Measurements from ENCODE around the gene POLR3GL. TPM values are rescaled to one million over a fixed set of nuclear protein-coding genes. Genes with fewer than 3 reads are reported as not detected.

POLR3GL gene
- total and polyA plus RNA-seq, 10 of the 15 experiments (the other 5 are each of a cell fraction or from before 2014, with no cell fraction given), result 12.8 to 47.0 (median 26.6) TPM

DNA sequence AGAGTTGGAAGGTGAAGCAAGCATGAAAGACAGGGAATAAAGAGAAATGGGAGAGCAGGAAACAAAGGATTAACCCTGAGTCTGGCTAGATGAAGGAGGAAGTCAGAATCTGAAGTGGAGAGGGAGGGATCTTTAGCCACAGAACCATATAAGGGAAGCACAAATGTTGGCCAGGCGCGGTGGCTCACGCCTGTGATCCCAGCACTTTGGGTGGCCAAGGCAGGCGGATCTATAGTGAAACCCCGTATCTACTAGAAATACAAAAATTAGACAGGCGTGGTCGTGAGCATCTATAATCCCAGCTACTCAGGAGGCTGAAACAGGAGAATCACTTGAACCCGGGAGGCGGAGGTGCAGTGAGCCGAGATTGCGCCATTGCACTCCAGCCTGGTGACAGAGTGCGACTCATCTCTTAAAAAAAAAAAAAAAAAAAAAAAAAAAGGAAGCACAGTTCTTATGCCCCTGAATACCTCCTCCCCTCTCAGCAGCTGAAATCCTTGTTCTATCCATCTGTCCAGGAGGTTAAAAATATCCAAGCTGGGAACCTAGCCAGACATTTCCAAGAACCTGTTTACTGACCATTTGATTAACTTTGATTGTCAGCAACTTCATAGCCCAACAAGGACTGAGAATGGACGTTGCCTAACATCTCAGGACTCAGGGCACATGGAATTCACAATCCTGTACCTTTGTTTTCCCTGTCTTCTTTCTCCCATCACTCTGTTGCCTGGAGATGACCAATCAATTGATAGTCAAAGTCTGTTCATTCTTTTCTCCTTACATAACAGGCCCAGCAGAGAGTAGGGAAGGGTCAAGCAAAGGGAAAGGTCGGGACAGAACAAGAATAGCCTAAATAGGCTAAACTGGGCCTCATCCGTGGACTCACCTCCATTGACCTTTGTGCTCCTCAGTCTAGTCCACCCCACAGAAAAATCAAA lies 21.3 kb downstream of the POLR3GL start:
- Histone ChIP-seq H3K4me2 (ENCODE audit: control insufficient read depth, insufficient read depth) (no peak overlapping the region), H3K27ac (ENCODE audit: control insufficient read depth, insufficient read depth) (peak overlapping the region; percentile 14; the same call in 1 of the 2 replicates), H4K20me1 (ENCODE audit: control insufficient read depth, insufficient read depth) (no peaks in the 10 kb centered on the region), H3K9ac (ENCODE audit: control insufficient read depth, insufficient read depth, low read length) (no peak overlapping the region), H3K36me3 (ENCODE audit: control insufficient read depth in 2 of 2, insufficient read depth in 2 of 2, low read length in 1 of 2) (no peaks in the 10 kb centered on the region), H3K4me1 (ENCODE audit: control insufficient read depth, insufficient read depth, low read length) (peaks cover 23% of the 10 kb centered on the region), H3K9me3 (replicated peaks; ENCODE audit: control insufficient read depth, insufficient read depth, low read length) (no peaks in the 10 kb centered on the region), H3K27me3 (replicated peaks in 1 of 2; ENCODE audit: control insufficient read depth in 2 of 2, insufficient read depth in 2 of 2, low read length in 1 of 2) (no peaks in the 10 kb centered on the region), H3K4me3 (no peak overlapping the region), H3K79me2 (ENCODE audit: control insufficient read depth, insufficient read depth, low read length) (no peaks in the 10 kb centered on the region), H2AFZ (ENCODE audit: control insufficient read depth, low read depth, low read length) (no peak overlapping the region)
- ChIA-PET SMC1A (ENCODE audit: uncharacterized antibody, unreplicated experiment) (interaction anchor here (0.8 to 10.9 kb wide), 3 partner anchors 8 to 21 kb away, joined by 3 to 244 read pairs (median 5); partner anchors contain the start of gene TXNIP), CTCF (interaction anchor here (1.1 to 1.4 kb wide), 3 partner anchors 21 to 79 kb away, joined by 3 to 4 read pairs (median 3); no protein-coding TSS in a partner anchor), POLR2A (interaction anchor here (0.7 to 3.9 kb wide), 4 partner anchors 10 to 26 kb away, joined by 3 to 21 read pairs (median 6); partner anchors contain the start of gene TXNIP), RAD21 (ENCODE audit: unreplicated experiment) (no interaction called here)
- ATAC-seq, result no peak
- WGBS (ENCODE audit: insufficient coverage, insufficient replicate concordance, low lambda C conversion rate, missing lambda C conversion rate), result 76% methylated on average over 15 of the region's 15 CpGs
- no peak for TF ChIP-seq ESRRA (IDR thresholded peaks at IDR 0.05; ENCODE audit: low read length)
- no peak for TF ChIP-seq MEF2A (IDR thresholded peaks at IDR 0.05; ENCODE audit: insufficient read depth, low read depth, low read length)
- no peak for TF ChIP-seq ATF7 (IDR thresholded peaks at IDR 0.05; ENCODE audit: low read depth)
- no peak for TF ChIP-seq NR2F1 (conservative IDR thresholded peaks at IDR 0.05)
- TF ChIP-seq SRF (IDR thresholded peaks at IDR 0.05; ENCODE audit: low read depth in 2 of 2, low read length in 2 of 2), result peak in 1 of 2 experiments; percentile 59; a peak in 1 of 4 replicates
- TF ChIP-seq NR2C2 (IDR thresholded peaks at IDR 0.05; ENCODE audit: borderline replicate concordance, control insufficient read depth, insufficient read length, low read depth), result no peak
- no peak for DNase-seq (ENCODE audit: low read depth, low spot score)
- intact Hi-C loops (cut with micrococcal nuclease; ENCODE audit: unreplicated experiment), result no loop called here
- in situ Hi-C loops (cut with MboI), result no loop called here
- FAIRE-seq, result no peak
- BruUV-seq (replicated peaks), result no TSS peak

All from GM12878 (cell line).